PC-9 (cell line): Measurements from ENCODE around the gene FGF3. TPM values are rescaled to one million over a fixed set of nuclear protein-coding genes. Genes with fewer than 3 reads are reported as not detected.

Source experiments
- BruUV-seq: library from RNA; stranded (reverse); fragments of 400-500 nt; replicated peaks from 2 replicates; lab custom pipeline; 2021; lab: Mats Ljungman, UMichigan
- CTCF ChIA-PET: fragments of 300-600 bp; sonication (Branson Sonifier 250); formaldehyde crosslinking; loops from one replicate; lab custom pipeline; 2022; ENCODE audit warnings: antibody characterized with exemption; lab: Charles Lee
- POLR2A ChIA-PET: fragments of 300-600 bp; sonication (Branson Sonifier 250); formaldehyde crosslinking; loops from one replicate; lab custom pipeline; 2022; ENCODE audit warnings: antibody characterized with exemption; ENCODE audit not compliant: unreplicated experiment; lab: Charles Lee
- DNase-seq, 2 experiments: peaks; one replicate each; pipeline versions ENCODE4 v3.0.0 to v3.0.0-alpha.2; 2015 to 2022; ENCODE audit warnings: mixed read lengths in 1 of 2
- H2AFZ ChIP-seq: fragments of 200-600 bp; sonication (generic); 2 replicates; pipeline ENCODE4 v1.8.1; 2017; ENCODE audit warnings: antibody characterized with exemption
- H3F3A ChIP-seq: fragments of 200-600 bp; sonication (generic); 2 replicates; pipeline ENCODE4 v1.8.1; 2017; ENCODE audit warnings: antibody characterized with exemption, mild to moderate bottlenecking, low read depth; ENCODE audit not compliant: insufficient read depth
- H3K27ac ChIP-seq: fragments of 200-600 bp; sonication (generic); 2 replicates; pipeline ENCODE4 v1.6.1; 2016; ENCODE audit warnings: mixed run types
- H3K27me3 ChIP-seq: fragments of 200-600 bp; sonication (generic); 2 replicates; pipeline ENCODE4 v1.6.1; 2016; ENCODE audit warnings: low read depth, mixed run types; ENCODE audit not compliant: insufficient read depth
- H3K36me3 ChIP-seq: fragments of 200-600 bp; sonication (generic); 2 replicates; pipeline ENCODE4 v1.6.1; 2016; ENCODE audit warnings: low read depth, mixed run types
- H3K4me1 ChIP-seq: fragments of 200-600 bp; sonication (generic); replicated peaks from 2 replicates; pipeline ENCODE4 v1.6.1; 2016; ENCODE audit warnings: mixed run types; ENCODE audit not compliant: insufficient read depth
- H3K4me2 ChIP-seq: fragments of 200-600 bp; sonication (generic); 2 replicates; pipeline ENCODE4 v1.6.1; 2017; ENCODE audit warnings: mixed run types
- H3K4me3 ChIP-seq: fragments of 200-600 bp; sonication (generic); 2 replicates; pipeline ENCODE4 v1.6.1; 2016; ENCODE audit warnings: mixed run types
- H3K79me2 ChIP-seq: fragments of 200-600 bp; sonication (generic); 2 replicates; pipeline ENCODE4 v1.6.1; 2017; ENCODE audit warnings: low read depth, mixed run types
- H3K9me2 ChIP-seq: fragments of 200-600 bp; sonication (generic); 2 replicates; pipeline ENCODE4 v1.8.1; 2017; ENCODE audit warnings: mild to moderate bottlenecking; ENCODE audit not compliant: insufficient read depth
- H3K9me3 ChIP-seq: fragments of 200-600 bp; sonication (generic); 2 replicates; pipeline ENCODE4 v1.8.1; 2016; ENCODE audit warnings: low read depth; ENCODE audit not compliant: insufficient read depth
- H4K20me1 ChIP-seq: fragments of 200-600 bp; sonication (generic); 2 replicates; pipeline ENCODE4 v1.8.1; 2017; ENCODE audit not compliant: insufficient read depth
- CTCF ChIP-seq: fragments of 200-600 bp; sonication (generic); conservative IDR thresholded peaks from 2 replicates; pipeline ENCODE4 v1.6.1; 2017; ENCODE audit warnings: mixed run types, antibody characterized with exemption, mild to moderate bottlenecking, moderate library complexity
- EZH2 ChIP-seq: fragments of 200-600 bp; sonication (generic); IDR thresholded peaks from 2 replicates; pipeline ENCODE4 v1.8.0; 2017; ENCODE audit warnings: antibody characterized with exemption, low read depth
- intact Hi-C: fragments of 100-400 bp; cut with micrococcal nuclease; formaldehyde crosslinking; loops from one replicate; pipeline ENCODE4 v1.10.0; 2022; ENCODE audit not compliant: unreplicated experiment
- total RNA-seq: library from RNA; stranded (reverse); gene quantifications from 2 replicates; pipeline ENCODE4 v1.2.3, GENCODE V29; 2021

The FGF3 gene
- total RNA-seq, 1 experiment from 2014 or later, result not detected

- no peak overlapping the region for H3K4me2 ChIP-seq
- intact Hi-C loops, result no loop called here
- BruUV-seq, result no TSS peak
- H3K9me3 ChIP-seq, result no peaks in the 10 kb centered on the region
- no peaks in the 10 kb centered on the region for H3K36me3 ChIP-seq
- DNase-seq, result no peak
- H3F3A ChIP-seq, result peaks cover 7% of the 10 kb centered on the region; the same call in 1 of the 2 replicates
- no peaks in the 10 kb centered on the region for H3K79me2 ChIP-seq
- CTCF ChIA-PET, result no interaction called here
- H3K9me2 ChIP-seq, result no peaks in the 10 kb centered on the region
- H3K4me1 ChIP-seq, result no peaks in the 10 kb centered on the region
- H2AFZ ChIP-seq, result no peak overlapping the region
- no peak overlapping the region for H3K27ac ChIP-seq
- no peak overlapping the region for H3K4me3 ChIP-seq
- POLR2A ChIA-PET, result no interaction called here
- no peaks in the 10 kb centered on the region for H3K27me3 ChIP-seq
- no peaks in the 10 kb centered on the region for H4K20me1 ChIP-seq
- TF ChIP-seq EZH2, result no peak
- no peak for TF ChIP-seq CTCF
Measured at GRCh38 chr11:69860796-69861445, 41.7 kb upstream of the FGF3 start.

- H3K27ac ChIP-seq, result no peak overlapping the region
- H3K9me3 ChIP-seq, result no peaks in the 10 kb centered on the region
- no peak for TF ChIP-seq CTCF
- TF ChIP-seq EZH2, result no peak
- H3K4me2 ChIP-seq, result no peak overlapping the region
- ChIA-PET CTCF (interaction anchor here (0.7 kb wide), 1 partner anchor 185 kb away, joined by 3 read pairs; the partner anchor contains the start of gene LTO1), POLR2A (no interaction called here)
- H3K9me2 ChIP-seq, result no peaks in the 10 kb centered on the region
- H4K20me1 ChIP-seq, result no peaks in the 10 kb centered on the region
- no peaks in the 10 kb centered on the region for H3K27me3 ChIP-seq
- no peaks in the 10 kb centered on the region for H3K79me2 ChIP-seq
- H3K4me3 ChIP-seq, result no peak overlapping the region
- H3F3A ChIP-seq, result peaks cover 6% of the 10 kb centered on the region
- BruUV-seq, result no TSS peak
- H3K36me3 ChIP-seq, result no peaks in the 10 kb centered on the region
- H3K4me1 ChIP-seq, result peaks cover 3% of the 10 kb centered on the region; the same call in 1 of the 2 replicates
- DNase-seq, result no peak
- intact Hi-C loops, result no loop called here
- H2AFZ ChIP-seq, result no peak overlapping the region
Measured at GRCh38 chr11:69860244-69860643, 41.0 kb upstream of the FGF3 start.

GRCh38 chr11:69859275-69859934, 40.2 kb upstream of the FGF3 start:
- no peak overlapping the region for H3K27ac ChIP-seq
- peaks cover 11% of the 10 kb centered on the region for H3K4me1 ChIP-seq
- no peaks in the 10 kb centered on the region for H3K79me2 ChIP-seq
- no peaks in the 10 kb centered on the region for H3K27me3 ChIP-seq
- no TSS peak for BruUV-seq
- no peak overlapping the region for H3K4me3 ChIP-seq
- H3K9me2 ChIP-seq, result no peaks in the 10 kb centered on the region
- H4K20me1 ChIP-seq, result no peaks in the 10 kb centered on the region
- intact Hi-C loops, result no loop called here
- peaks cover 12% of the 10 kb centered on the region for H3F3A ChIP-seq
- H3K9me3 ChIP-seq, result no peaks in the 10 kb centered on the region
- TF ChIP-seq CTCF, result no peak
- no peak for TF ChIP-seq EZH2
- no peak overlapping the region for H2AFZ ChIP-seq
- ChIA-PET POLR2A (no interaction called here), CTCF (interaction anchor here (0.7 kb wide), 1 partner anchor 184 kb away, joined by 3 read pairs; the partner anchor contains the start of gene LTO1)
- no peak for DNase-seq
- no peaks in the 10 kb centered on the region for H3K36me3 ChIP-seq
- H3K4me2 ChIP-seq, result no peak overlapping the region
